Mucosa of descending colon (tissue), 3 donors: ENCODE measurements around the gene CEP120. TPM values are rescaled to one million over a fixed set of nuclear protein-coding genes. Genes with fewer than 3 reads are reported as not detected.
A peak's percentile ranks its signal among the peaks of the same experiment; 100 is the strongest.

Source experiments
- ATAC-seq: fragments of 200-7000 bp; cut with Tn5 transposase; one replicate; pipeline ENCODE4 v1.9.1; 2020; ENCODE audit warnings: mild to moderate bottlenecking, moderate library complexity
- DNase-seq, 3 donors: peaks; one replicate each; pipeline ENCODE4 v3.0.0-alpha.2; 2020
- H3K36me3 ChIP-seq: fragments of 200-600 bp; one replicate; pipeline ENCODE4 v1.8.0; 2021; ENCODE audit warnings: low read depth, mild to moderate bottlenecking
- H3K4me1 ChIP-seq: fragments of 200-600 bp; one replicate; pipeline ENCODE4 v1.8.0; 2021; ENCODE audit warnings: low read depth, mild to moderate bottlenecking
- H3K4me3 ChIP-seq: fragments of 200-600 bp; one replicate; pipeline ENCODE4 v1.8.0; 2021; ENCODE audit warnings: mild to moderate bottlenecking
- H3K9me3 ChIP-seq: fragments of 200-600 bp; one replicate; pipeline ENCODE4 v1.8.0; 2021; ENCODE audit warnings: mild to moderate bottlenecking
- intact Hi-C, 2 donors: fragments of 100-400 bp; cut with DNase I in 1 of 2; cut with micrococcal nuclease in 1 of 2; formaldehyde crosslinking; loops; one replicate each; pipeline versions ENCODE4 v1.11.0 to v1.11.1; 2022; cut with DNase I, micrococcal nuclease
- total RNA-seq, 3 donors: library from RNA; stranded (reverse); fragmentation: NEBNext Ultra II Directional in 2 of 3; extraction: Animal tissue kit (Norgen Biotek cat#: 25700) in 2 of 3; gene quantifications; one replicate each; pipeline versions ENCODE4 v1.2.1 to v1.2.4, GENCODE V29; 2021 to 2023
- TF ChIP-seq, protein P1 (sequence below): fragments of 200-600 bp; IDR thresholded peaks from one replicate; pipeline ENCODE4 v1.8.0; 2022; ENCODE audit warnings: antibody characterized with exemption, mild to moderate bottlenecking
- donor health status: DM: no; HTN: no; CAD: no; lungs with moderate emphysema.
- donor health status: DM: no; HTN: no; CAD: no.
- donor health status: DM: no; HTN: yes; CAD: no.

CEP120 gene
- total RNA-seq, 3 donors from 2014 or later, result 12.6 to 27.6 (median 15.0) TPM

DNA sequence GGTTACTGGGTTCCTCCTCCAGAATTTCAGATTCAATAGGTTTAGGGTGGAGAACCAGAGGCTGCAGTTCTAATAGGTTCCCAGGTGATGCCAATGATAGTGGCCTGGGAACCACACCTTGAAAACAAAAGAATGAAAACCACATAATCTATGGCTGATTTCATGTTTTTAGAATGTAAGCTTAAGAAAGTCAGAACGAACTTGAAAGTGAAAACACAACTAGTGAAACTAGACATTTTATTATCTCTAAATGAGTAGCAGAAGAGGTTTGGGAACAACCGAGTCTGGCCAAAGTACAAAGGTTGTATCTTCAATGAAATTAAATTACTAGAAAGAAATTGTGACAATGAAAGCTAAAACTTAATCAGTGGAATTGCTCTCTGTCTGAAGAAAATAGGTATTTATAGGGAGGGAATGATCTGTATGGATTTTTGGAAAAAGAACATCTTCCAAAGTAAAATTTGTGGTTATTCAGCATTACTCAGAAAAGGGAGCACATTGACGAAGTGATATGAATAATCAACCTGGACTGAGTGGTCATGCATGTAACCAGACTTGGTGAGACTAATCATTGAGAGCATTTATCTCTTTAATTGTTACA is 24.9 kb upstream of the CEP120 start:
- ATAC-seq, result peak; percentile 86
- DNase-seq, result no peak
- H3K4me3 ChIP-seq, result no peak overlapping the region

DNA sequence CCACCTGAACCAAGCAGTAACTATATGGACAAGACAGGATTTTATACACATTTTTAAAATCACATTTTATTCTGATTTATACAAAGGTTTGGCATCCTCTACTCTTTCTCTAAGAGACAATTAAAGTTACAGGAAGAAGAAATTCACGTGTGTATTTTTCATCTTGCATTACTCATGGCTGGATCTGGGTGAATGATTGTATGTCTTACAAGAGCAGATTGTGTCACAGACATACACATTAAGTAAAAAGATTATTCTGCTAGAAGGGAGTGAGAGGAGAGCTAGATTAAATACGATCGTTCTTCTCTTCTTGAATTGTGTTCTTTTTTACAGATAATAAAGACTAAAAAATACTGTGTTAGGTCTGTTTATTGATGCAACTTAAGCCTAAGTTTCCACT is 20.8 kb upstream of the CEP120 start:
- TF ChIP-seq, protein P1, sequence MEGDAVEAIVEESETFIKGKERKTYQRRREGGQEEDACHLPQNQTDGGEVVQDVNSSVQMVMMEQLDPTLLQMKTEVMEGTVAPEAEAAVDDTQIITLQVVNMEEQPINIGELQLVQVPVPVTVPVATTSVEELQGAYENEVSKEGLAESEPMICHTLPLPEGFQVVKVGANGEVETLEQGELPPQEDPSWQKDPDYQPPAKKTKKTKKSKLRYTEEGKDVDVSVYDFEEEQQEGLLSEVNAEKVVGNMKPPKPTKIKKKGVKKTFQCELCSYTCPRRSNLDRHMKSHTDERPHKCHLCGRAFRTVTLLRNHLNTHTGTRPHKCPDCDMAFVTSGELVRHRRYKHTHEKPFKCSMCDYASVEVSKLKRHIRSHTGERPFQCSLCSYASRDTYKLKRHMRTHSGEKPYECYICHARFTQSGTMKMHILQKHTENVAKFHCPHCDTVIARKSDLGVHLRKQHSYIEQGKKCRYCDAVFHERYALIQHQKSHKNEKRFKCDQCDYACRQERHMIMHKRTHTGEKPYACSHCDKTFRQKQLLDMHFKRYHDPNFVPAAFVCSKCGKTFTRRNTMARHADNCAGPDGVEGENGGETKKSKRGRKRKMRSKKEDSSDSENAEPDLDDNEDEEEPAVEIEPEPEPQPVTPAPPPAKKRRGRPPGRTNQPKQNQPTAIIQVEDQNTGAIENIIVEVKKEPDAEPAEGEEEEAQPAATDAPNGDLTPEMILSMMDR, result no peak
- Histone ChIP-seq H3K4me1 (peaks cover 21% of the 10 kb centered on the region), H3K4me3 (no peak overlapping the region), H3K9me3 (no peaks in the 10 kb centered on the region), H3K36me3 (no peaks in the 10 kb centered on the region)
- intact Hi-C loops, result no loop called here
- ATAC-seq, result no peak
- no peak for DNase-seq

More for the DNA sequence above, 24.9 kb upstream of the CEP120 start:
- intact Hi-C loops, result no loop called here
- Histone ChIP-seq H3K9me3 (no peaks in the 10 kb centered on the region), H3K4me1 (peaks cover 14% of the 10 kb centered on the region), H3K36me3 (no peaks in the 10 kb centered on the region)
- TF ChIP-seq, protein P1, result no peak

DNA sequence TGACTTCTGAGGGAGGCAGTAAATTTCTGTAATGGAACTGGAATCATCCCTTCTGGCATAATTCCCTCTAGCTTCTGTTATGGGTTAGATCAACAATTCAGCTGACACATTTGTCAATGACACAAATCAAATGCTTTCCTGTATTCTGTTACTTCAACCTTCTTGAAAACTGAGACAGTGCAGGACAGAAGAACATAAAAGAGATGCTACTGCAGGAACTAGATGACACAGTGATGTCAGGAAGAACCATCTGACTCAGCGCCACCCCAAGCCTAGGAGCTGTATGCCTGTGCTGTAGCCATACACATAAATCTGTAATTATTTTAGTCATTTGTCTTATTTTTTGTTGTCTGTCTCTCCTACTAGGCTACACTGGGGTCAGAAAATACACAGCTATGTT is 18.2 kb upstream of the CEP120 start:
- no peak for DNase-seq
- Histone ChIP-seq H3K9me3 (no peaks in the 10 kb centered on the region), H3K4me1 (peaks cover 16% of the 10 kb centered on the region), H3K4me3 (no peak overlapping the region), H3K36me3 (no peaks in the 10 kb centered on the region)
- no peak for ATAC-seq
- intact Hi-C loops, result no loop called here
- TF ChIP-seq, protein P1, result no peak

DNA sequence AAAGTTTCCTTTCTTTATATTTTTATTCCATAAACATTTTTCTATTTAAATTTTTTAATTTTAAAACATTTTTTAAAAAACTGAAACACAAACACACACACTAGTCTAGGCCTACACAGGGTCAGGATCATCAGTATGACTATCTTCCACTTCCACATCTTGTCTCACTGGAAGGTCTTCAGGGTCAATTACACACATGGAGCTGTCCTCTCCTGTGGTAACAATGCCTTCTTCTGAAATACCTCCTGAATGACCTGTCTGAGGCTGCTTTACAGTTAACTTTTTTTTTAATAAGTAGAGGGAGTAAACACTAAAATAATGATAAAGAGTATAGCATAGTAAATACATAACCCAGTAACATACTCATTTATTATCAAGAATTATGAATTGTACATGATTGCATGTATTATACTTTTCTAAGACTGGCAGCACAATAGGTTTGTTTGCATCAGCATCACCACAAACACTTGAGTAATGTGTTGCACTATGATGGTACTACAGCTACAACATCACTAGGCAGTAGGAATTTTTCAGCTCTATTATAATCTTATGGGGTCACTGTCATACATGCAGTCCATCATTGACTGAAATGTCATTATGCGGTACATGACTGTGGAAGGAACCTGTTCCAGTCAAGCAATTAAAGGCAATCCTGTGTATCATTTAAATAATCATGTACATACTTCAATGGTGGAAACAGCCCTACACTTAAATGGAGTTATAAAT is 17.4 kb upstream of the CEP120 start:
- intact Hi-C loops, result no loop called here
- TF ChIP-seq, protein P1, result no peak
- no peak for DNase-seq

DNA sequence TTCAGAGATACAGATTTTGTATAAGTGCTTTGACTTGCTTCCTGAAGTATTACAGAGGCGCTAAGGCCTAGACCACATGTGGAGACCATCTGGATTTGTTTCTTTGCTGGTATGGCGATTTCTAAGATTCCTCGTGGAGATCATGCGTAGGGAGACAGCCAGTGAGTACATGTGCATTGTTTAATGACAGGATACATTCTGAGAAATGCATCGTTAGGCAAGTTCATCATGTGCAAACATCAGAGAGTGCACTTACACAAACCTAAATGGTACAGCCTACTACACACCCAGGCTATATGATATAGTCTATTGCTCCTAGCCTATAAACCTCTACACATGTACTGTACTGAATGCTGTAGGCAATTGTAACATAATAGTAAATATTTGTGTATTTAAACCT is 16.5 kb upstream of the CEP120 start:
- Histone ChIP-seq H3K9me3 (no peaks in the 10 kb centered on the region), H3K36me3 (no peaks in the 10 kb centered on the region), H3K4me1 (peaks cover 16% of the 10 kb centered on the region), H3K4me3 (peak overlapping the region; percentile 11)
- peak in 1 of 3 donors; percentile 45 for DNase-seq
- ATAC-seq, result peak; percentile 92
- TF ChIP-seq, protein P1, result no peak
- intact Hi-C loops, result no loop called here

More for the DNA sequence above, 17.4 kb upstream of the CEP120 start:
- peaks cover 16% of the 10 kb centered on the region for H3K4me1 ChIP-seq
- no peaks in the 10 kb centered on the region for H3K9me3 ChIP-seq
- no peak for ATAC-seq
- no peak overlapping the region for H3K4me3 ChIP-seq
- H3K36me3 ChIP-seq, result no peaks in the 10 kb centered on the region
